Esophagus muscularis mucosa (tissue), 4 donors: Measurements from ENCODE around the gene DDX23. TPM values are rescaled to one million over a fixed set of nuclear protein-coding genes. Genes with fewer than 3 reads are reported as not detected.
"Not testable (repeated sequence)": the region's sequence is repeated elsewhere in the genome, so short reads cannot be mapped to it uniquely, and the experiment has no call there.

Experiments used
- DNase-seq: peaks from one replicate; pipeline ENCODE4 v3.0.0-alpha.2; 2017; ENCODE audit errors: extremely low spot score
- H3K27ac ChIP-seq, 4 donors: fragments of 200-600 bp; sonication (generic); replicated peaks in 1 of 4; 1 replicate in 3 of 4; 2 replicates in 1 of 4; pipeline ENCODE4 v1.5.1; 2016 to 2019; ENCODE audit warnings: mild to moderate bottlenecking in 1 of 4
- H3K27me3 ChIP-seq, 4 donors: fragments of 200-600 bp; sonication (generic); one replicate each; pipeline versions ENCODE4 v1.5.1 to v1.6.0; 2016 to 2019
- H3K36me3 ChIP-seq, 4 donors: fragments of 200-600 bp; sonication (generic); one replicate each; pipeline ENCODE4 v1.5.1; 2016 to 2019
- H3K4me1 ChIP-seq, 4 donors: fragments of 200-600 bp; sonication (generic); one replicate each; pipeline ENCODE4 v1.5.1; 2016 to 2019
- H3K4me3 ChIP-seq, 4 donors: fragments of 200-600 bp; sonication (generic); 1 replicate in 2 of 4; 2 replicates in 2 of 4; pipeline ENCODE4 v1.5.1; 2016 to 2019; ENCODE audit warnings: mild to moderate bottlenecking in 4 of 4, moderate library complexity in 1 of 4
- H3K9me3 ChIP-seq, 4 donors: fragments of 200-600 bp; sonication (generic); 1 replicate in 3 of 4; 2 replicates in 1 of 4; pipeline ENCODE4 v1.5.1; 2016 to 2019
- EP300 ChIP-seq: sonication (generic); formaldehyde crosslinking; IDR thresholded peaks from one replicate; pipeline ENCODE4 v1.6.1; 2017; ENCODE audit warnings: antibody characterized with exemption
- POLR2A ChIP-seq: fragments of 450-650 bp; IDR thresholded peaks from one replicate; pipeline ENCODE4 v1.6.1; 2017; ENCODE audit warnings: antibody characterized with exemption, moderate library complexity, mild to moderate bottlenecking, low read depth
- POLR2AphosphoS5 ChIP-seq, 2 donors: sonication (generic); formaldehyde crosslinking; IDR thresholded peaks; one replicate each; pipeline ENCODE4 v1.6.1; 2017; ENCODE audit warnings: antibody characterized with exemption in 2 of 2
- WGBS: methylation state at CpG from one replicate; pipeline ENCODE4 v1.1.5; 2018; 5-methylcytosine and 5-hydroxymethylcytosine counted together
- intact Hi-C: fragments of 100-400 bp; cut with DNase I; formaldehyde crosslinking; loops from one replicate; pipeline ENCODE4 v1.15.1; 2023
- total RNA-seq, 4 donors: library from RNA; depleted of rRNA; stranded (reverse); fragments of >200 nt; gene quantifications; one replicate each; pipeline versions ENCODE4 v1.1.0 to v1.2.1, GENCODE V29; 2016
- TF ChIP-seq, protein P1 (sequence below), 3 experiments: fragments of 200-600 bp in 2 of 3; fragments of 450-650 bp in 1 of 3; sonication (generic) in 2 of 3; IDR thresholded peaks; one replicate each; pipeline ENCODE4 v1.5.1; 2017 to 2019; ENCODE audit warnings: antibody characterized with exemption in 3 of 3, mild to moderate bottlenecking in 2 of 3, moderate library complexity in 1 of 3

DDX23 gene
- total RNA-seq, 4 donors from 2014 or later = 51.1 to 88.3 (median 74.1) TPM

DNA sequence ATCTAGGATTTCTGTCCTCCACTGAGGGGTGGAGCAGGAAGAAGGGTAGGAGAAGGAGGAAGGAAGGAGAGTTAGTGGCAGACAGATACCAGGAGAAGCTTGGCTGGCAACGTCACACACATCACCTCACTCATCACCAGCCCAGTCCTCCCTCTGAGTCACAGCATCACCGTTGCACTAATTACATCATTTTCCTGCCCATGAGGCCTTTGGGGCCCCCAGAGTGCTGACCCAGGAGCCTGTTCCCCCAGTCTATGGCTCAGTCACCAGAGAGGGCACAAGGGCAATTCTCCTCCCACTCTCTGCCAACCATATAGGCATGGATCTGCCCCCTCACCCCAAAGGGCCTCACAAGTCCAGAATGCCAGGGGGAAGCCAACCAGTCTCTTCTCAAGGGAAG is 9.1 kb upstream of the DDX23 start:
- Histone ChIP-seq H3K4me1 (peaks cover 4 to 14% (median 14%) of the 10 kb centered on the region in 4 donors), H3K4me3 (no peak overlapping the region), H3K27me3 (peaks cover 0 to 39% (median 2%) of the 10 kb centered on the region in 4 donors), H3K27ac (no peak overlapping the region), H3K36me3 (peaks cover 0 to 10% (median 0%) of the 10 kb centered on the region in 4 donors), H3K9me3 (no peaks in the 10 kb centered on the region)
- 56% methylated on average over 2 of the region's 2 CpGs for WGBS
- intact Hi-C loops = no loop called here
- DNase-seq = no peak
- TF ChIP-seq POLR2AphosphoS5 (IDR thresholded peaks at IDR 0.05) (no peak), EP300 (no peak), POLR2A (no peak)
- TF ChIP-seq, protein P1, sequence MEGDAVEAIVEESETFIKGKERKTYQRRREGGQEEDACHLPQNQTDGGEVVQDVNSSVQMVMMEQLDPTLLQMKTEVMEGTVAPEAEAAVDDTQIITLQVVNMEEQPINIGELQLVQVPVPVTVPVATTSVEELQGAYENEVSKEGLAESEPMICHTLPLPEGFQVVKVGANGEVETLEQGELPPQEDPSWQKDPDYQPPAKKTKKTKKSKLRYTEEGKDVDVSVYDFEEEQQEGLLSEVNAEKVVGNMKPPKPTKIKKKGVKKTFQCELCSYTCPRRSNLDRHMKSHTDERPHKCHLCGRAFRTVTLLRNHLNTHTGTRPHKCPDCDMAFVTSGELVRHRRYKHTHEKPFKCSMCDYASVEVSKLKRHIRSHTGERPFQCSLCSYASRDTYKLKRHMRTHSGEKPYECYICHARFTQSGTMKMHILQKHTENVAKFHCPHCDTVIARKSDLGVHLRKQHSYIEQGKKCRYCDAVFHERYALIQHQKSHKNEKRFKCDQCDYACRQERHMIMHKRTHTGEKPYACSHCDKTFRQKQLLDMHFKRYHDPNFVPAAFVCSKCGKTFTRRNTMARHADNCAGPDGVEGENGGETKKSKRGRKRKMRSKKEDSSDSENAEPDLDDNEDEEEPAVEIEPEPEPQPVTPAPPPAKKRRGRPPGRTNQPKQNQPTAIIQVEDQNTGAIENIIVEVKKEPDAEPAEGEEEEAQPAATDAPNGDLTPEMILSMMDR (IDR thresholded peaks at IDR 0.05) = no peak

DNA sequence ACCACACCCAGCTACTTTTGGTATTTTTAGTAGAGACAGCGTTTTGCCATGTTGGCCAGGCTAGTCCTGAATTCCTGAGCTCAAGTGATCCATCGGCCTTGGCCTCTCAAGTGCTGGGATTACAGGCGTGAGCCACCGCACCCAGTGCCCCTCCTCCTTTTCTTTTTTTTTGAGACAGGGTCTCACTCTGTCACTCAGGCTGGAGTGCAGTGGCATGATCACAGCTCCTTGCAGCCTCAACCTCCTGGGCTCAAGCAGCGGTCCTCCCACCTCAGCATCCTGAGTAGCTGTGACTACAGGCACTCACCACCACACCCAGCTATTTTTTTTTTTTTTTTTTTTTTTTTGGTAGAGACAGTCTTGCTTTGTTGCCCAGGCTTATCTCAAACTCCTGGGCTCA is 8.3 kb upstream of the DDX23 start:
- DNase-seq, H3K36me3 ChIP-seq, H3K9me3 ChIP-seq, H3K4me1 ChIP-seq, H3K4me3 ChIP-seq, intact Hi-C loops, H3K27ac ChIP-seq: not testable (repeated sequence)
- 82% methylated on average over 5 of the region's 5 CpGs for WGBS
- H3K27me3 ChIP-seq = peaks cover 0 to 39% (median 2%) of the 10 kb centered on the region in 4 donors

DNA sequence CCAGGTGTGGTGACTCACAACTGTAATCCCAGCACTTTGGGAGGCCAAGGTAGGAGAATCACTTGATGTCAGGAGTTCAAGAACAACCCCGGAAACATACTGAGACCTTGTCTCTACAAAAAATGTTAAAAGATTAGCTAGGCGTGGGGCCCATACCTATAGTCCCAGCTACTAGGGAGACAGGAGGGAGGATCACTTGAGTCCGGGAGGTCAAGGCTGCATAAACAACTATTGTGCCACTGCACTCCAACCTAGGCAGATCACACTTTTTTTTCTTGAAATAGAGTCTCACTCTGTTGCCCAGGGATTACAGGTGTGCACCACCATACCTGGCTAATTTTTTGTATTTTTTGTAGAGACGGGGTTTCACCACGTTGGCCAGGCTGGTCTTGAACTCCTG is 7.6 kb upstream of the DDX23 start:
- WGBS = 92% methylated on average over 5 of the region's 5 CpGs
- no peak overlapping the region for H3K4me3 ChIP-seq
- intact Hi-C loops = no loop called here

DNA sequence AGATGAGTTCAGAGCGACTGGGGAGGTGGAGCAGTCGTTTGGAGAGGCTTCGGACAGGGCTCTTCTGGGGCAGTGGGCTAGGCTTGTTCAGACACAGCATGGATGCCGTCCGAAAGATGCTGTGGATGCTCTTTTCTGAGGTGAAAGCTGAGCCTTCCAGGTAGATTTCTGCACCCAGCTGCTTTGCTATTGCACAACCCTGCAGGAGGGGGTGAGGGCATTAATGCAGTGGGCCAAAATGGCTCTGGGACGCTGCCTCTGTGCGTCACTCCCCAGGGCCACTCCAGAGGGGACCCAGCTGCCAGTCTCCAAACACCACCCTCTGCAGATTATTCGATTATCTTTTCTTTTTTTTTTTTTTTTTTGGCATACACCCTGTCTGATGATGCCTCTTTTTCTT is 6.1 kb upstream of the DDX23 start:
- Histone ChIP-seq H3K4me3 (no peak overlapping the region), H3K27ac (no peak overlapping the region), H3K9me3 (no peaks in the 10 kb centered on the region), H3K27me3 (peaks cover 0 to 19% (median 0%) of the 10 kb centered on the region in 4 donors), H3K36me3 (peaks cover 0 to 10% (median 0%) of the 10 kb centered on the region in 4 donors), H3K4me1 (peaks cover under 1 to 1% (median 1%) of the 10 kb centered on the region in 4 donors)
- 74% methylated on average over 7 of the region's 8 CpGs for WGBS
- no peak for DNase-seq
- intact Hi-C loops = no loop called here
- TF ChIP-seq POLR2AphosphoS5 (IDR thresholded peaks at IDR 0.05) = no peak
- TF ChIP-seq POLR2A = no peak
- TF ChIP-seq, protein P1 (IDR thresholded peaks at IDR 0.05) = no peak
- TF ChIP-seq EP300 = no peak

More for the DNA sequence above, 7.6 kb upstream of the DDX23 start:
- Histone ChIP-seq H3K27me3 (peaks cover 0 to 35% (median 0%) of the 10 kb centered on the region in 4 donors), H3K36me3 (peaks cover 0 to 10% (median 0%) of the 10 kb centered on the region in 4 donors), H3K9me3 (no peaks in the 10 kb centered on the region), H3K4me1 (peaks cover 0 to 3% (median 1%) of the 10 kb centered on the region in 4 donors), H3K27ac (no peak overlapping the region)
- DNase-seq = no peak
- no peak for TF ChIP-seq POLR2AphosphoS5 (IDR thresholded peaks at IDR 0.05)
- no peak for TF ChIP-seq EP300
- no peak for TF ChIP-seq POLR2A

DNA sequence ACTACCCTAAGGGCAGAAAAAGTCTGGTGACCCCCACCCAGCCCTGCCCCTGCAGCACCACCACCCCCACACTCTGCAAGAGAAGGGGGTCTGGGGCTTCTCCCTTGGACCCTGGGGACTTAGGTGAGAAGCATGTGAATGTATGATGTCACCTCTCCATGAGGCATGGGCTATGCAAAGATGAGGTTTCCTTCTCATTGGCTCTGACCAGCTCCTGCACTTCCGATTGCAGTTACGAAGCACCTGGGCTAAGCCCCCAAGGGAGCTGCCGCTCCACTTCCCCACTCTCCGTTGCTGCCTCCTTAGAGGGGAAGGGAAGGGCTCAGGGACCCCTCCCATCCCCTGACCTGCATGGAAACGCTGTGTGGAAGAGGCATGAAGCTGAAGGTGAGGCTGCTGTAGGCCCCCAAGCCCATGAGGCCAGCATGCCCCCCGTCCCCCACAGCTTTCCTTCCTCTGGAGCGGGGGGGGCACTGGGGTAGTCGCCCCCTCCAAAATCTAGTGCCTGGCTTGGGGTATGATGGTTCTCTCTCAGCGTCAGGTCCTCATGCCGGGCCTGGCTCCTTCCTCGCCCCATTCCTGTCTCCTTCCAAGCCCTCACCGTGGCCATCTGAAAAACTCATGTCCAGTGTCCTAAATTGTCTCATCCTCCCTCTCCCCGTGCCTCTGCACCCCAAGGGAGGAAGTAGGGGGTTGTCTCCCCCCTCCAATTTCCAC is 5.5 kb upstream of the DDX23 start:
- H3K9me3 ChIP-seq = no peaks in the 10 kb centered on the region
- intact Hi-C loops = no loop called here
- peaks cover 6 to 8% (median 7%) of the 10 kb centered on the region in 4 donors for H3K4me1 ChIP-seq
- WGBS = 66% methylated on average over 13 of the region's 13 CpGs
- no peak overlapping the region for H3K4me3 ChIP-seq
- peaks cover 0 to 10% (median 0%) of the 10 kb centered on the region in 4 donors for H3K36me3 ChIP-seq
- no peak overlapping the region for H3K27ac ChIP-seq
- DNase-seq = no peak
- peaks cover 0 to 13% (median 0%) of the 10 kb centered on the region in 4 donors for H3K27me3 ChIP-seq
- TF ChIP-seq, protein P1 (IDR thresholded peaks at IDR 0.05) = no peak
- TF ChIP-seq POLR2A = no peak
- no peak for TF ChIP-seq EP300
- TF ChIP-seq POLR2AphosphoS5 (IDR thresholded peaks at IDR 0.05) = no peak
